GM23338 (cell line): Measurements from ENCODE around the gene NR2C2. TPM values are rescaled to one million over a fixed set of nuclear protein-coding genes. Genes with fewer than 3 reads are reported as not detected.
"Not testable (repeated sequence)": the region's sequence is repeated elsewhere in the genome, so short reads cannot be mapped to it uniquely, and the experiment has no call there.

ENCODE experiments used
- ATAC-seq: fragments of 200-7000 bp; cut with Tn5 transposase; 3 replicates; pipeline ENCODE4 v1.9.1; 2020
- DNase-seq: peaks from one replicate; pipeline ENCODE4 v3.0.0-alpha.2; 2015; ENCODE audit warnings: low spot score
- H2AFZ ChIP-seq: fragments of 200-600 bp; sonication (generic); 2 replicates; pipeline ENCODE4 v1.8.0; 2016; ENCODE audit warnings: antibody characterized with exemption, mild to moderate bottlenecking, moderate library complexity
- H3F3A ChIP-seq: fragments of 200-600 bp; sonication (generic); replicated peaks from 2 replicates; pipeline ENCODE4 v1.8.0; 2017; ENCODE audit warnings: antibody characterized with exemption, mixed run types, low read depth
- H3K27ac ChIP-seq: fragments of 200-600 bp; sonication (generic); 2 replicates; pipeline ENCODE4 v1.6.1; 2016; ENCODE audit warnings: low read depth
- H3K27me3 ChIP-seq: fragments of 200-600 bp; sonication (generic); 2 replicates; pipeline ENCODE4 v1.8.0; 2016; ENCODE audit warnings: mild to moderate bottlenecking, mixed run types, moderate library complexity; ENCODE audit not compliant: insufficient read depth
- H3K36me3 ChIP-seq: fragments of 200-600 bp; sonication (generic); 2 replicates; pipeline ENCODE4 v1.8.0; 2016; ENCODE audit warnings: mild to moderate bottlenecking; ENCODE audit not compliant: insufficient read depth
- H3K4me1 ChIP-seq: fragments of 200-600 bp; sonication (generic); 2 replicates; pipeline ENCODE4 v1.8.0; 2016; ENCODE audit warnings: mild to moderate bottlenecking, moderate library complexity; ENCODE audit not compliant: insufficient read depth
- H3K4me2 ChIP-seq: fragments of 200-600 bp; sonication (generic); 2 replicates; pipeline ENCODE4 v1.7.1; 2017; ENCODE audit warnings: mixed run types
- H3K4me3 ChIP-seq: fragments of 200-600 bp; sonication (generic); 2 replicates; pipeline ENCODE4 v1.6.1; 2016; ENCODE audit warnings: mixed run types
- H3K79me2 ChIP-seq: fragments of 200-600 bp; sonication (generic); replicated peaks from 2 replicates; pipeline ENCODE4 v1.8.0; 2017; ENCODE audit warnings: mild to moderate bottlenecking; ENCODE audit not compliant: insufficient read depth
- H3K9me2 ChIP-seq: fragments of 200-600 bp; sonication (generic); 2 replicates; pipeline ENCODE4 v1.8.0; 2017; ENCODE audit not compliant: insufficient read depth
- H4K20me1 ChIP-seq: fragments of 200-600 bp; sonication (generic); replicated peaks from 2 replicates; pipeline ENCODE4 v1.8.0; 2017; ENCODE audit warnings: mild to moderate bottlenecking; ENCODE audit not compliant: insufficient read depth
- H3K27ac Mint-ChIP-seq: 2 replicates; pipeline ENCODE4 v1.8.0; 2020; ENCODE audit warnings: inconsistent platforms, mild to moderate bottlenecking, moderate library complexity, mixed read lengths
- H3K27me3 Mint-ChIP-seq: 3 replicates; pipeline ENCODE4 v1.8.0; 2022; ENCODE audit warnings: low read depth, mild to moderate bottlenecking, moderate library complexity, mixed read lengths, inconsistent platforms; ENCODE audit not compliant: insufficient read depth, poor library complexity
- H3K36me3 Mint-ChIP-seq: 3 replicates; pipeline ENCODE4 v1.8.0; 2021; ENCODE audit warnings: low read depth, mild to moderate bottlenecking, inconsistent platforms, moderate library complexity, mixed read lengths
- H3K4me1 Mint-ChIP-seq: 3 replicates; pipeline ENCODE4 v1.8.0; 2020; ENCODE audit warnings: mild to moderate bottlenecking, inconsistent platforms, mixed read lengths
- H3K4me3 Mint-ChIP-seq: 3 replicates; pipeline ENCODE4 v1.8.0; 2021; ENCODE audit warnings: moderate library complexity, mild to moderate bottlenecking, inconsistent platforms, mixed read lengths
- H3K9me3 Mint-ChIP-seq: 3 replicates; pipeline ENCODE4 v1.8.0; 2020; ENCODE audit warnings: moderate library complexity, mild to moderate bottlenecking, inconsistent platforms, mixed read lengths
- CREB1 ChIP-seq: fragments of 250-450 bp; sonication (Bioruptor Pico); IDR thresholded peaks from 2 replicates; pipeline ENCODE4 v1.5.0; 2020; ENCODE audit warnings: low read depth, mild to moderate bottlenecking, moderate library complexity
- CTCF ChIP-seq, 2 experiments: fragments of 200-600 bp in 1 of 2; sonication (generic) in 1 of 2; conservative IDR thresholded peaks; 2 replicates each; pipeline versions ENCODE4 v1.5.1 to v1.6.1; 2016 to 2017; ENCODE audit warnings: antibody characterized with exemption in 2 of 2, low read depth in 2 of 2, mild to moderate bottlenecking in 2 of 2, moderate library complexity in 1 of 2
- EZH2 ChIP-seq: fragments of 200-600 bp; sonication (generic); IDR thresholded peaks from one replicate; pipeline ENCODE4 v1.8.0; 2017; ENCODE audit warnings: antibody characterized with exemption, mild to moderate bottlenecking, low read depth; ENCODE audit not compliant: unreplicated experiment
- JUNB ChIP-seq: IDR thresholded peaks from one replicate; pipeline ENCODE4 v1.6.1; 2016; ENCODE audit warnings: antibody characterized with exemption; ENCODE audit not compliant: unreplicated experiment
- NANOG ChIP-seq: IDR thresholded peaks from 2 replicates; pipeline ENCODE4 v1.6.1; 2016; ENCODE audit warnings: antibody characterized with exemption, borderline replicate concordance
- REST ChIP-seq: IDR thresholded peaks from one replicate; pipeline ENCODE4 v1.6.1; 2018; ENCODE audit warnings: antibody characterized with exemption; ENCODE audit not compliant: unreplicated experiment
- STAT1 ChIP-seq: IDR thresholded peaks from one replicate; pipeline ENCODE4 v1.6.1; 2016; ENCODE audit warnings: antibody characterized with exemption; ENCODE audit not compliant: unreplicated experiment
- polyA plus RNA-seq: library from polyadenylated mRNA; unstranded; fragments of >200 nt; fragmentation: Nextera tagmentation; extraction: Ambion mirVana; gene quantifications from 2 replicates; pipeline ENCODE4 v1.2.1, GENCODE V29; 2016
- total RNA-seq: library from RNA; depleted of rRNA; stranded (reverse); fragments of >200 nt; shearing (Covaris generic); gene quantifications from 2 replicates; pipeline ENCODE4 v1.2.3, GENCODE V29; 2014

The NR2C2 gene
- total and polyA plus RNA-seq, 2 experiments from 2014 or later, result 12.0 to 57.2 TPM

GRCh38 chr3:14997941-14998340 lies 50.6 kb downstream of the NR2C2 start:
- H3K9me3 Mint-ChIP-seq, result peaks cover 5% of the 10 kb centered on the region
- peaks cover 3% of the 10 kb centered on the region for H3K27me3 Mint-ChIP-seq
- H3K4me2 ChIP-seq, result no peak overlapping the region
- no peak for ATAC-seq
- H3K4me3 Mint-ChIP-seq, result no peak overlapping the region
- no peaks in the 10 kb centered on the region; the same call in 2 of the 3 replicates for H3K4me1 Mint-ChIP-seq
- peaks cover 22% of the 10 kb centered on the region; the same call in 2 of the 3 replicates for H3K36me3 Mint-ChIP-seq
- H3K4me1 ChIP-seq, result 0 out of 2 replicates have a peak, but pooled peaks cover 2% of the 10 kb centered on the region
- H3K27ac Mint-ChIP-seq, result no peak overlapping the region
- H3F3A ChIP-seq, result no peaks in the 10 kb centered on the region
- H3K79me2 ChIP-seq, result peaks cover 89% of the 10 kb centered on the region
- H3K36me3 ChIP-seq, result no peaks in the 10 kb centered on the region
- H3K27ac ChIP-seq, result no peak overlapping the region
- H3K9me2 ChIP-seq, result no peaks in the 10 kb centered on the region
- no peak overlapping the region for H3K4me3 ChIP-seq
- no peak for DNase-seq
- H2AFZ ChIP-seq, result no peak overlapping the region
- TF ChIP-seq EZH2 (no peak), JUNB (no peak), CREB1 (no peak), CTCF (conservative IDR thresholded peaks at IDR 0.05; ENCODE audit: low read depth in 2 of 2) (no peak), STAT1 (no peak)
- H4K20me1 ChIP-seq, result peaks cover 35% of the 10 kb centered on the region
- no peaks in the 10 kb centered on the region for H3K27me3 ChIP-seq

GRCh38 chr3:14999182-14999581 lies 51.8 kb downstream of the NR2C2 start:
- not testable (repeated sequence) for H3K4me3 ChIP-seq, H3K4me2 ChIP-seq

GRCh38 chr3:15007681-15008141 lies 60.3 kb downstream of the NR2C2 start:
- Mint-ChIP-seq H3K4me3 (no peak overlapping the region), H3K36me3 (peaks cover 27% of the 10 kb centered on the region), H3K27ac (no peak overlapping the region), H3K9me3 (no peaks in the 10 kb centered on the region), H3K27me3 (no peaks in the 10 kb centered on the region), H3K4me1 (peaks cover 7% of the 10 kb centered on the region; the same call in 2 of the 3 replicates)
- Histone ChIP-seq H3K27me3 (no peaks in the 10 kb centered on the region), H3K36me3 (no peaks in the 10 kb centered on the region; the same call in 1 of the 2 replicates), H3K9me2 (no peaks in the 10 kb centered on the region), H2AFZ (no peak overlapping the region), H3K4me1 (0 out of 2 replicates have a peak, but pooled peaks cover 5% of the 10 kb centered on the region), H3K4me2 (no peak overlapping the region), H3K4me3 (no peak overlapping the region), H3K27ac (no peak overlapping the region), H4K20me1 (peaks cover 21% of the 10 kb centered on the region), H3K79me2 (peaks cover 17% of the 10 kb centered on the region), H3F3A (no peaks in the 10 kb centered on the region)
- TF ChIP-seq NANOG, result no peak
- TF ChIP-seq REST, result no peak
- DNase-seq, result no peak
- no peak for ATAC-seq

More at GRCh38 chr3:14999182-14999581, 51.8 kb downstream of the NR2C2 start:
- not testable (repeated sequence) for DNase-seq, H3F3A ChIP-seq, H3K4me1 ChIP-seq, H3K27me3 ChIP-seq, H3K4me3 Mint-ChIP-seq, H3K27me3 Mint-ChIP-seq, H3K27ac Mint-ChIP-seq, H3K4me1 Mint-ChIP-seq, H3K9me2 ChIP-seq, ATAC-seq, H2AFZ ChIP-seq, H3K27ac ChIP-seq, H3K36me3 ChIP-seq, H3K9me3 Mint-ChIP-seq
- H4K20me1 ChIP-seq, result peaks cover 25% of the 10 kb centered on the region
- H3K36me3 Mint-ChIP-seq, result peaks cover 28% of the 10 kb centered on the region
- H3K79me2 ChIP-seq, result peaks cover 88% of the 10 kb centered on the region
